Kidney epithelial cell (primary cell): Measurements from ENCODE around the gene DYNLL2. TPM values are rescaled to one million over a fixed set of nuclear protein-coding genes. Genes with fewer than 3 reads are reported as not detected.

Source experiments
- DNase-seq: peaks from one replicate; pipeline ENCODE4 v3.0.0-alpha.2; 2010; ENCODE audit warnings: low read depth
- H3K27me3 ChIP-seq: 2 replicates; pipeline ENCODE4 v1.6.0; 2011; ENCODE audit warnings: low read length; ENCODE audit not compliant: control insufficient read depth, insufficient read depth
- H3K36me3 ChIP-seq: 2 replicates; pipeline ENCODE4 v1.5.1; 2011; ENCODE audit warnings: low read length; ENCODE audit not compliant: control insufficient read depth, insufficient read depth
- H3K4me3 ChIP-seq: 2 replicates; pipeline ENCODE4 v1.5.1; 2011; ENCODE audit warnings: low read depth, mild to moderate bottlenecking, control low read depth, low read length
- total RNA-seq: library from RNA; depleted of rRNA; stranded (reverse); fragments of >200 nt; gene quantifications from 2 replicates; pipeline ENCODE4 v1.2.3, GENCODE V29; 2015
- TF ChIP-seq, protein P1 (sequence below): IDR thresholded peaks from 2 replicates; pipeline ENCODE4 v1.5.1; 2011; ENCODE audit warnings: mild to moderate bottlenecking, moderate library complexity, low read length, control low read depth, inconsistent platforms; ENCODE audit not compliant: insufficient read depth, poor library complexity, severe bottlenecking

The DYNLL2 gene
- total RNA-seq, 1 donor from 2014 or later: 18.3 TPM

DNA sequence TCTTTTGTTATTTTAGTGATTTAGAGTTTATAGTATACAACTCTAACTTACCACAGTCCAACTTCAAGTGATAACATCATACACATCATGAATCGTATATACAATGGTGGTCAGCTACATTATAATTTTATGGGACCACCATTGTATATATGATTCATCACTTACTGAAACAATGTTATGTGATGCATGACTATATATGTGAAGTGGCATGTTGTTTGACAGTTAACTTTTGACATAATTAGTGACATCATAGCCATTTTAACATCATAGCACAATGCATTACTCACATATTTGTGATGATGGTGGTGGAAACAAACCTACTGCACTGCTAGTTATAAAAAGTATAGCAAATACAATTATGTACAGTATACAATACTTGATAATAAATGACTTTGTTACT is 21.9 kb downstream of the DYNLL2 start:
- Histone ChIP-seq H3K4me3 (no peak overlapping the region), H3K36me3 (no peaks in the 10 kb centered on the region), H3K27me3 (no peaks in the 10 kb centered on the region)
- no peak for DNase-seq
- TF ChIP-seq, protein P1, sequence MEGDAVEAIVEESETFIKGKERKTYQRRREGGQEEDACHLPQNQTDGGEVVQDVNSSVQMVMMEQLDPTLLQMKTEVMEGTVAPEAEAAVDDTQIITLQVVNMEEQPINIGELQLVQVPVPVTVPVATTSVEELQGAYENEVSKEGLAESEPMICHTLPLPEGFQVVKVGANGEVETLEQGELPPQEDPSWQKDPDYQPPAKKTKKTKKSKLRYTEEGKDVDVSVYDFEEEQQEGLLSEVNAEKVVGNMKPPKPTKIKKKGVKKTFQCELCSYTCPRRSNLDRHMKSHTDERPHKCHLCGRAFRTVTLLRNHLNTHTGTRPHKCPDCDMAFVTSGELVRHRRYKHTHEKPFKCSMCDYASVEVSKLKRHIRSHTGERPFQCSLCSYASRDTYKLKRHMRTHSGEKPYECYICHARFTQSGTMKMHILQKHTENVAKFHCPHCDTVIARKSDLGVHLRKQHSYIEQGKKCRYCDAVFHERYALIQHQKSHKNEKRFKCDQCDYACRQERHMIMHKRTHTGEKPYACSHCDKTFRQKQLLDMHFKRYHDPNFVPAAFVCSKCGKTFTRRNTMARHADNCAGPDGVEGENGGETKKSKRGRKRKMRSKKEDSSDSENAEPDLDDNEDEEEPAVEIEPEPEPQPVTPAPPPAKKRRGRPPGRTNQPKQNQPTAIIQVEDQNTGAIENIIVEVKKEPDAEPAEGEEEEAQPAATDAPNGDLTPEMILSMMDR: no peak

DNA sequence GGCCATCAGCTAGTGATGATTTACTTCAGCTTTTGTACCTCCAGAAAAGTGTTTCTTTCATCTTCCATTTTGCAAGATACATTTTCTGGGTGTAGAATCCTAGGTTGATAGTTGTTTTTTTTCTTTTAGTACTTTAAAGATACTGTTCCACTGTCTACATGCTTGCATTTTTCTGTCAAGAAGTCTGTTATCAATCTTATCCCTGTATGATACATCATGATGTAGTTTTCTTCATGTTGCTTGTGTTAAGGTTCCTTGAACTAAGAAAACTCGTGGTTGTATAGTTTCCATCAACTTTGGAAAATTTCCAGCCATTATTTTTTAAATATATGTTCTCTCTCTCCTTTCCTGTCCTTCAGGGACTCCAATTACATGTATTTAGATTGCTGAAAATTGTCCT is 24.1 kb downstream of the DYNLL2 start:
- Histone ChIP-seq H3K27me3 (no peaks in the 10 kb centered on the region), H3K4me3 (no peak overlapping the region), H3K36me3 (no peaks in the 10 kb centered on the region)
- DNase-seq: no peak
- TF ChIP-seq, protein P1: no peak

DNA sequence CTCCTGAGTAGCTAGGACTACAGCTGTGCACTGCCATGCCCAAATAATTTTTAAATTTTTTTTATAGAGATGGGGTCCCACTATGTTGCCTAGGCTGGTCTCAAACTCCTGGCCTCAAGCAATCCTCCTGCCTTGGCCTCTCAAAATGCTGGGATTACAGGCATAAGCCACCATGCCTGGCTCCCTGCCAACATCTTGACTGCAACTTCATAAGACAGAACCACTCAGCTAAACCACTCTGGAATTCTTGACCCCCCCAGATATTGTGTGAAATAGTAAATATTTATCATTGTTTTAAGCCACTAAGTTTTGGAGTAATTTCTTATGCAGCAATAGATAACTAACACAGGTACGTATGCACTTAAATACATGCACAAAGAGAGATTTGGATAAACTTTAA is 26.0 kb downstream of the DYNLL2 start:
- no peaks in the 10 kb centered on the region for H3K36me3 ChIP-seq

DNA sequence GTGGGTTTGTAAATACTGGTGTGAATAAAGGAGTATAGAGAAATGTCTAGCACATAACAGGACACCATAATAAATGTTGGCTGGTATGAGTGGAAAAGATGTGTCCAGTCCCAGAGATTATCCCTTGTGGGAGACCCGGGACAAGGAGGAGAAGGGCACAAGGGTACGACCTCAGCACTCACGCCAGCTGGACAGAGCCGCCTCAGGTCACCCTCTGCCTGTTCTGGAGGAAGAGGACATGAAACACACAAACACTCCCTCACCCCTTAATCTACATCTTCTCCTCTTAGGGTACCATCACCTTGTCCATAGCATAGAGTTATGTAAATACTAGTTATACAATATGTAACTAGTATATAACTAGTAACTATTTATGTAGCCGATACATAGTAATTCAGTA is 26.8 kb downstream of the DYNLL2 start:
- no peak overlapping the region for H3K4me3 ChIP-seq
- H3K36me3 ChIP-seq: no peaks in the 10 kb centered on the region
- TF ChIP-seq, protein P1: no peak
- DNase-seq: no peak
- H3K27me3 ChIP-seq: peaks cover 11% of the 10 kb centered on the region

More for the DNA sequence above, 26.0 kb downstream of the DYNLL2 start:
- TF ChIP-seq, protein P1: no peak
- H3K27me3 ChIP-seq: peaks cover 6% of the 10 kb centered on the region
- no peak overlapping the region for H3K4me3 ChIP-seq
- no peak for DNase-seq

DNA sequence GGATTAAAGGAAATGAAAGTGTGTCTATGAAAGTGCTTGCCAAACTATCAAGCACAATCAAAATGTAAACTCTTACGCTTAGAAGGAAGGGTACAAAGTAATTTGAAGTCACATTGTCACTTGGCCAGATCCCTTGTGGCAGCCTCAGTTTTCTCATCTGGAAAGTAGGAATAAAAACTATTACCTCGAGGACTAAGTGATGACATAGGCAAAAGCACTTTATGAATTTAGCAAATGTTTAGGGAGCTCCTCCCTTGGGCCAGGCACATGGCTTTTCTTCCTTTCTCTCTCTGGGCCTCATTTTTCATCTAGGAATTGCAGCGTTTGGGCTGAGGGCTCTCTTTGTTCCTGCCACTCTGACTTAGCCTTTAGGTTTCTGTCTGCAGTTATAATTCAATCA is 28.5 kb downstream of the DYNLL2 start:
- H3K36me3 ChIP-seq: no peaks in the 10 kb centered on the region
- peaks cover 17% of the 10 kb centered on the region for H3K27me3 ChIP-seq
- TF ChIP-seq, protein P1: no peak
- H3K4me3 ChIP-seq: no peak overlapping the region
- DNase-seq: no peak

DNA sequence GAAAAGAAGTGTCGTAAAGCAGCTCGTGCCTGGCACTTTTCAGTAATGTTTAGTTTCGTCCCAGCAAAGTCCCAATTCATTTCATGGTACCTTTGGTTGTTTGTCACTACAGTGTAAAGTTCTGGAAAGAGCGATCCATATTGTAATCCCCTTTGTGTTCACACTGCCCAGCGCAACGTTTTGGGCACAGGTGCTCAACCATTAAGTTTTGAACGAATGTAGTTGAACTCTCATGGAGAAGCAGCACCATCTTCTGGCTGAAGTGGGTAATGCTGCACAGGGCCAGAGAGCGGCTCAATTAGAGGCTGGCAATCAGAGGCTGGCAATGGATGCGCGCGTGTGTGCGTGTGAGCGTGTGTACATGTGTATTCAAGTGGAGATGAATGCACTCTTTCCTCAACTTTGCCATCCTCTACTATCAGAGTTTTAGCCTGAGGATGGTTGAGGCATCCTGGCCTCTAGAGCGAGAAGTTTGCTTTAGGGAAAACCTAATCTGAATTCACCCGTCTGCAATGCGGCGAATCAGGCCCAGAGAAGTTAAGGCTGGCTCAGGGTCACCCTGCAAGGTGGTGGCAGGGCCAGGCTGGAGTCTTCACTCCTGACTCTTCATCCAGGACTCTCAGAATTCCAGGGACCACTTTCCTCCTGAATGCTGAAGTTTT is 29.9 kb downstream of the DYNLL2 start:
- DNase-seq: peak; percentile 5
- H3K27me3 ChIP-seq: peaks cover 17% of the 10 kb centered on the region
- no peak overlapping the region for H3K4me3 ChIP-seq
- H3K36me3 ChIP-seq: no peaks in the 10 kb centered on the region
- TF ChIP-seq, protein P1: peak; percentile 92
